Nephron progenitor cell (in vitro differentiated cells): Measurements from ENCODE around the gene RABIF.
"Not testable (repeated sequence)": the region's sequence is repeated elsewhere in the genome, so short reads cannot be mapped to it uniquely, and the experiment has no call there.

ENCODE experiments used
- DNase-seq: peaks from one replicate; pipeline ENCODE4 v3.0.0; 2021
- H3K27ac Mint-ChIP-seq: 2 replicates; pipeline ENCODE4 v1.8.0; 2021; ENCODE audit warnings: mild to moderate bottlenecking, moderate library complexity, mixed read lengths
- H3K27me3 Mint-ChIP-seq: 2 replicates; pipeline ENCODE4 v1.8.0; 2021; ENCODE audit warnings: mild to moderate bottlenecking, low read depth, mixed read lengths; ENCODE audit not compliant: poor library complexity
- H3K36me3 Mint-ChIP-seq: 2 replicates; pipeline ENCODE4 v1.8.0; 2021; ENCODE audit warnings: low read depth, mixed read lengths
- H3K4me1 Mint-ChIP-seq: 2 replicates; pipeline ENCODE4 v1.8.0; 2021; ENCODE audit warnings: mixed read lengths
- H3K4me3 Mint-ChIP-seq: 2 replicates; pipeline ENCODE4 v1.8.0; 2021; ENCODE audit warnings: mild to moderate bottlenecking, moderate library complexity, mixed read lengths
- H3K9me3 Mint-ChIP-seq: 2 replicates; pipeline ENCODE4 v1.8.0; 2021; ENCODE audit warnings: mild to moderate bottlenecking, moderate library complexity, mixed read lengths
- TF ChIP-seq, protein P1 (sequence below): fragments of 200-600 bp; sonication (generic); IDR thresholded peaks from 2 replicates; pipeline ENCODE4 v1.5.0; 2021; ENCODE audit warnings: antibody characterized with exemption

RABIF gene

DNA sequence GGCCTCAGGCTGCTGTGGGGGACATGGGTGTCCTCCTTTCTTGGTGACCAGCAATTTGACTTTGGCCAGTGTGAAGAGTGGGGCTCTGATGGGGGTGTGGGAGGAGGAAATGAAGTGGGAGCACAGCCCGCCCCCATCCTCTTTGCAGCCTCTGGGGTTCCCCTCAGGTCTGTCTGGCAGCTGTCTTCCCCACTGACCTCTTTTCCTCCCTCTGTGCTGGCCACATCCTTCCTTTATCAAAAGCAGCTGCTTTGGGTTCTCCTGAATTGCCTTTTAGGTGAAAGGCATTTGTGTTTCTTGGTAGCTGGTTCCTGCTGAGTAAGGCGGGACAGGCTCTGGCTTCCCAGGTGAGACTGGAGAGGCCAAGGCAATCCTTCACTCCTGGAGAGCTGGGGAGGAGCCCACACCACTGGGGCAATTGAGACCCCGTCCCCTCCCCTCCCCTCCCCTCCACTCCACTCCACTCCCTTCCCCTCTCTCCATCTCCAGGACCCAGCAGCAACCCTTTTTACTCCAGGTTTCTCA lies 53.3 kb downstream of the RABIF start:
- no peaks in the 10 kb centered on the region for H3K36me3 Mint-ChIP-seq
- no peaks in the 10 kb centered on the region for H3K4me1 Mint-ChIP-seq
- no peaks in the 10 kb centered on the region for H3K9me3 Mint-ChIP-seq
- TF ChIP-seq, protein P1, sequence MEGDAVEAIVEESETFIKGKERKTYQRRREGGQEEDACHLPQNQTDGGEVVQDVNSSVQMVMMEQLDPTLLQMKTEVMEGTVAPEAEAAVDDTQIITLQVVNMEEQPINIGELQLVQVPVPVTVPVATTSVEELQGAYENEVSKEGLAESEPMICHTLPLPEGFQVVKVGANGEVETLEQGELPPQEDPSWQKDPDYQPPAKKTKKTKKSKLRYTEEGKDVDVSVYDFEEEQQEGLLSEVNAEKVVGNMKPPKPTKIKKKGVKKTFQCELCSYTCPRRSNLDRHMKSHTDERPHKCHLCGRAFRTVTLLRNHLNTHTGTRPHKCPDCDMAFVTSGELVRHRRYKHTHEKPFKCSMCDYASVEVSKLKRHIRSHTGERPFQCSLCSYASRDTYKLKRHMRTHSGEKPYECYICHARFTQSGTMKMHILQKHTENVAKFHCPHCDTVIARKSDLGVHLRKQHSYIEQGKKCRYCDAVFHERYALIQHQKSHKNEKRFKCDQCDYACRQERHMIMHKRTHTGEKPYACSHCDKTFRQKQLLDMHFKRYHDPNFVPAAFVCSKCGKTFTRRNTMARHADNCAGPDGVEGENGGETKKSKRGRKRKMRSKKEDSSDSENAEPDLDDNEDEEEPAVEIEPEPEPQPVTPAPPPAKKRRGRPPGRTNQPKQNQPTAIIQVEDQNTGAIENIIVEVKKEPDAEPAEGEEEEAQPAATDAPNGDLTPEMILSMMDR, result no peak
- H3K4me3 Mint-ChIP-seq, result no peak overlapping the region
- no peak for DNase-seq
- H3K27me3 Mint-ChIP-seq, result peaks cover 18% of the 10 kb centered on the region
- no peak overlapping the region for H3K27ac Mint-ChIP-seq

DNA sequence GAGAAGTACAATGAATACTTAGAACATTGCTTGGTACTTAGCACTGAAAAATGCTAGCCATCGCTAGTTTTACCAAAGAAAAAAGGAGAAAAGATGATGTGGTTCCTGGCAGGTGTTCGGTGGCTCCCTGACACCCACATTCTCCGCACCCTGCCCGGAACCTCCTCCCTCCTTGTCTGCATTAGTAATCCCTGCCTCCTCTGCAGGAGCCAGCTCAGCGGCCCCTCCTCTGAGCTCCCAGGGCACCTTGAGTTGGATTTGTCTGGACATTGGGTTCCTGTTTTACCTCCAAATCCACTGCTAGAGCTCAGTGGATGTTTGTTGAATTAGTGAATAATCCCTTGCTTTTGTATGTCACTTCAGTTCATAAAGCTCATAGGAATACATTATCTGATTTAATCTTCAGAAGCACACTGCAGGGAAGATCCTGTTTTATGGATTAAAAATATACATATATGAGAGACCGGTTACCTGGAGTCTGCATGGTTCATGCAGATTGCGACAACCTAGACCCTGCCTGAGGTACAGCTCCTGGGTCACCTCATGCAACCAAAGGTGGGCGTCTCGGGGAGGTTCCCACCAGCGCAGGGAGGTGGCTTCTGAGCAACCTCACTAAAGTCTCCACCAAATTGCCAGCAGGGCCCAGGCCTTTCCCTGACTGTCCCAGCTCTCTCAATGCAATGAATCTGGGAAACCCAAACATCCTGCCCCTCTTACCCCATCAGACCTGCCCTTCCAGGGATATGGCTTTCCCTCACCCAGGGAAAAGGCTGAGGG lies 54.0 kb downstream of the RABIF start:
- no peaks in the 10 kb centered on the region for H3K9me3 Mint-ChIP-seq
- no peak overlapping the region for H3K4me3 Mint-ChIP-seq
- peaks cover 18% of the 10 kb centered on the region for H3K27me3 Mint-ChIP-seq
- H3K27ac Mint-ChIP-seq, result no peak overlapping the region
- DNase-seq, result no peak
- TF ChIP-seq, protein P1, result no peak
- no peaks in the 10 kb centered on the region for H3K4me1 Mint-ChIP-seq
- H3K36me3 Mint-ChIP-seq, result no peaks in the 10 kb centered on the region

DNA sequence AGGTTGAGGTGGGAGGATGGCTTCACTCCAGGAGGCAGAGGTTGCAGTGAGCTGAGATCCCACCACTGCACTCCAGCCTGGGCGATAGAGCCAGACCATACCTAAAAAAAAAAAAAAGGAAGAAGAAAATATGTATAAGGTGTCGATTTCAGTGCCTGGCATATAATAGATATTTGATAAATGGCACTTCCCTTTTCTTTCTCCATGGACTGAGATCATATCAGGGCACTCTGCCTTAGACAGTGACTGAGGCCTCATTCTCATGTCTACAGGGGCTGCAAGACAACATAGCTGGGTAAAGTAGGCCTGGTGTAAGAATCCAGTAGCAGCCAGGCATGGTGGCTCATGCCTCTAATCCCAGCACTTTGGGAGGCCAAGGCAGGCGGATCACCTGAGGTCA lies 57.0 kb downstream of the RABIF start:
- TF ChIP-seq, protein P1, result no peak
- DNase-seq, result no peak
- Mint-ChIP-seq H3K4me3 (no peak overlapping the region), H3K4me1 (no peaks in the 10 kb centered on the region), H3K27me3 (peaks cover 24% of the 10 kb centered on the region), H3K27ac (no peak overlapping the region), H3K36me3 (no peaks in the 10 kb centered on the region), H3K9me3 (no peaks in the 10 kb centered on the region)

DNA sequence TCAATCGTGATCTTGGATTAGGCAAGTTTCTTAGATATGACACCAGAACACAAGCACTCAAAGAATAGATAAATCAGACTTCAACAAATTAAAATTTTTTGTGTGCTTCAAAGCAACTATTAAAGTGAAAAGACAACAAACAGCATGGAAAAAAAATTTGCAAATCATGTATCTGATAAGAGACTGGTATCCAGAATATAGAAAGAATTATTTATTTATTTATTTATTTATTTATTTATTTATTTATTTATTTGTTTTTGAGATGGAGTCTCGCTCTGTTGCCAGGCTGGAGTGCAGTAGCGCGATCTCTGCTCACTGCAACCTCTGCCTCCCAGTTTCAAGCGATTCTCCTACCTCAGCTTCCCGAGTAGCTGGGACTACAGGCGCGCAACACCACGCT lies 59.7 kb downstream of the RABIF start:
- H3K36me3 Mint-ChIP-seq, H3K27ac Mint-ChIP-seq, H3K4me3 Mint-ChIP-seq, DNase-seq, H3K4me1 Mint-ChIP-seq, H3K9me3 Mint-ChIP-seq: not testable (repeated sequence)
- peaks cover 27% of the 10 kb centered on the region for H3K27me3 Mint-ChIP-seq
